ENCODE results near the gene PGM2. TPM values are rescaled to one million over a fixed set of nuclear protein-coding genes. Genes with fewer than 3 reads are reported as not detected.
A peak's percentile ranks its signal among the peaks of the same experiment; 100 is the strongest.

The PGM2 gene
- total and polyA plus RNA-seq, 10 of the 15 experiments (the other 5 are each of a cell fraction or from before 2014, with no cell fraction given): 11.9 to 41.7 (median 37.1) TPM

DNA sequence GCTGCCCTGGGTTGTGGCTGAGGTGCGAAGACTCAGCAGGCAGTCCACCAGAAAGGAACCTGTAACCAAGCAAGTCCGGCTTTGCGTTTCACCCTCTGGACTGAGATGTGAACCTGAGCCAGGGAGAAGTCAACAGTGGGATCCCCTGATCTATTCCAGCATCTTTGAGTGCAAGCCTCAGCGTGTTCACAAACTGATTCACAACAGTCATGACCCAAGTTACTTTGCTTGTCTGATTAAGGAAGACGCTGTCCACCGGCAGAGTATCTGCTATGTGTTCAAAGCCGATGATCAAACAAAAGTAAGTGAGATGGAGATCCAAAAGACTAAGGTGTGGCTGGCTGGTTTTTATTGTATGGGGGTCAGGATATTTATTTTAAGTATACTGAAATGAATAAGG lies 75.7 kb downstream of the PGM2 start:
- CTCF ChIA-PET: interaction anchor here (1.8 kb wide), 1 partner anchor 133 kb away, joined by 5 read pairs; no protein-coding TSS in a partner anchor
- TF ChIP-seq, protein P1, sequence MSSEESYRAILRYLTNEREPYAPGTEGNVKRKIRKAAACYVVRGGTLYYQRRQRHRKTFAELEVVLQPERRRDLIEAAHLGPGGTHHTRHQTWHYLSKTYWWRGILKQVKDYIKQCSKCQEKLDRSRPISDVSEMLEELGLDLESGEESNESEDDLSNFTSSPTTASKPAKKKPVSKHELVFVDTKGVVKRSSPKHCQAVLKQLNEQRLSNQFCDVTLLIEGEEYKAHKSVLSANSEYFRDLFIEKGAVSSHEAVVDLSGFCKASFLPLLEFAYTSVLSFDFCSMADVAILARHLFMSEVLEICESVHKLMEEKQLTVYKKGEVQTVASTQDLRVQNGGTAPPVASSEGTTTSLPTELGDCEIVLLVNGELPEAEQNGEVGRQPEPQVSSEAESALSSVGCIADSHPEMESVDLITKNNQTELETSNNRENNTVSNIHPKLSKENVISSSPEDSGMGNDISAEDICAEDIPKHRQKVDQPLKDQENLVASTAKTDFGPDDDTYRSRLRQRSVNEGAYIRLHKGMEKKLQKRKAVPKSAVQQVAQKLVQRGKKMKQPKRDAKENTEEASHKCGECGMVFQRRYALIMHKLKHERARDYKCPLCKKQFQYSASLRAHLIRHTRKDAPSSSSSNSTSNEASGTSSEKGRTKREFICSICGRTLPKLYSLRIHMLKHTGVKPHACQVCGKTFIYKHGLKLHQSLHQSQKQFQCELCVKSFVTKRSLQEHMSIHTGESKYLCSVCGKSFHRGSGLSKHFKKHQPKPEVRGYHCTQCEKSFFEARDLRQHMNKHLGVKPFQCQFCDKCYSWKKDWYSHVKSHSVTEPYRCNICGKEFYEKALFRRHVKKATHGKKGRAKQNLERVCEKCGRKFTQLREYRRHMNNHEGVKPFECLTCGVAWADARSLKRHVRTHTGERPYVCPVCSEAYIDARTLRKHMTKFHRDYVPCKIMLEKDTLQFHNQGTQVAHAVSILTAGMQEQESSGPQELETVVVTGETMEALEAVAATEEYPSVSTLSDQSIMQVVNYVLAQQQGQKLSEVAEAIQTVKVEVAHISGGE (CRISPR knock-in tag; IDR thresholded peaks at IDR 0.05): no peak
- no peak for TF ChIP-seq ZSCAN29 (IDR thresholded peaks at IDR 0.05)
- TF ChIP-seq ZNF24 (IDR thresholded peaks at IDR 0.05): no peak
- TF ChIP-seq BMI1 (IDR thresholded peaks at IDR 0.05; ENCODE audit: borderline replicate concordance): no peak
- no peak for TF ChIP-seq CHD1 (IDR thresholded peaks at IDR 0.05; ENCODE audit: low read depth, low read length)
- TF ChIP-seq EGR1 (IDR thresholded peaks at IDR 0.05; ENCODE audit: borderline replicate concordance in 1 of 2, low read depth in 2 of 2, low read length in 2 of 2): no peak
- TF ChIP-seq RCOR1 (conservative IDR thresholded peaks at IDR 0.05; ENCODE audit: low read depth, low read length): no peak
- TF ChIP-seq FOS (IDR thresholded peaks at IDR 0.05; ENCODE audit: borderline replicate concordance, extremely low read depth, insufficient read length): no peak
- TF ChIP-seq STAT3 (IDR thresholded peaks at IDR 0.05; ENCODE audit: low read depth, low read length): no peak
- TF ChIP-seq LARP7 (IDR thresholded peaks at IDR 0.05): no peak
- TF ChIP-seq EZH2 (IDR thresholded peaks at IDR 0.05; ENCODE audit: borderline replicate concordance, control insufficient read depth, low read depth, low read length): no peak
- TF ChIP-seq ZNF217 (IDR thresholded peaks at IDR 0.05): no peak
- WGBS (ENCODE audit: insufficient coverage, insufficient replicate concordance, low lambda C conversion rate, missing lambda C conversion rate): 98% methylated on average over 7 of the region's 7 CpGs
- H3K4me1 ChIP-seq (ENCODE audit: control insufficient read depth, insufficient read depth, low read length): no peaks in the 10 kb centered on the region
- no peaks in the 10 kb centered on the region for H3K9me3 ChIP-seq (replicated peaks; ENCODE audit: control insufficient read depth, insufficient read depth, low read length)
- peaks cover 3% of the 10 kb centered on the region in 2 experiments; a peak in 2 of 4 replicates for H3K36me3 ChIP-seq (ENCODE audit: control insufficient read depth in 2 of 2, insufficient read depth in 2 of 2, low read length in 1 of 2)
- no peak overlapping the region for H3K4me2 ChIP-seq (ENCODE audit: control insufficient read depth, insufficient read depth)
- SMC1A ChIA-PET (ENCODE audit: uncharacterized antibody, unreplicated experiment): interaction anchor here (1.0 to 1.5 kb wide), 6 partner anchors 12 to 78 kb away, joined by 3 to 6 read pairs (median 3); no protein-coding TSS in a partner anchor
- TSS peak; percentile 5 for BruUV-seq (replicated peaks)
- no peak overlapping the region for H3K4me3 ChIP-seq
- POLR2A ChIA-PET: interaction anchor here (2.9 kb wide), 1 partner anchor 10 kb away, joined by 8 read pairs; no protein-coding TSS in a partner anchor
- no peak overlapping the region for H3K27ac ChIP-seq (ENCODE audit: control insufficient read depth, insufficient read depth)
- in situ Hi-C loops (cut with MboI) (no loop called here), intact Hi-C loops (cut with micrococcal nuclease; ENCODE audit: unreplicated experiment) (no loop called here)
- H3K9ac ChIP-seq (ENCODE audit: control insufficient read depth, insufficient read depth, low read length): no peak overlapping the region
- ATAC-seq: no peak
- no peaks in the 10 kb centered on the region for H4K20me1 ChIP-seq (ENCODE audit: control insufficient read depth, insufficient read depth)
- RAD21 ChIA-PET (ENCODE audit: unreplicated experiment): no interaction called here
- no peak overlapping the region for H2AFZ ChIP-seq (ENCODE audit: control insufficient read depth, low read depth, low read length)
- peaks cover 1% of the 10 kb centered on the region for H3K79me2 ChIP-seq (ENCODE audit: control insufficient read depth, insufficient read depth, low read length)
- FAIRE-seq: no peak
- H3K27me3 ChIP-seq (replicated peaks in 1 of 2; ENCODE audit: control insufficient read depth in 2 of 2, insufficient read depth in 2 of 2, low read length in 1 of 2): no peaks in the 10 kb centered on the region
- no peak for DNase-seq (ENCODE audit: low read depth, low spot score)
